Activated CD4-positive, alpha-beta T cell treated with anti-CD3 and anti-CD28 coated beads for 36 hours (primary cell): Measurements from ENCODE around the gene IFIT2. TPM values are rescaled to one million over a fixed set of nuclear protein-coding genes. Genes with fewer than 3 reads are reported as not detected.
A peak's percentile ranks its signal among the peaks of the same experiment; 100 is the strongest.
"Not testable (repeated sequence)": the region's sequence is repeated elsewhere in the genome, so short reads cannot be mapped to it uniquely, and the experiment has no call there.

Source experiments
- ATAC-seq: fragments of 200-7000 bp; cut with Tn5 transposase; one replicate; pipeline ENCODE4 v1.10.0; 2021; ENCODE audit warnings: mild to moderate bottlenecking, moderate library complexity
- CTCF ChIA-PET: fragments of 350-600 bp; sonication (Branson Sonifier 250); formaldehyde crosslinking; loops from one replicate; lab custom pipeline; 2021; ENCODE audit warnings: antibody characterized with exemption; lab: Charles Lee
- POLR2A ChIA-PET: fragments of 350-600 bp; sonication (Branson Sonifier 250); formaldehyde crosslinking; loops from one replicate; lab custom pipeline; 2021; ENCODE audit warnings: antibody characterized with exemption, inconsistent platforms; lab: Charles Lee
- DNase-seq: peaks from one replicate; pipeline ENCODE4 v3.0.0-alpha.2; 2020
- H3K27ac Mint-ChIP-seq: one replicate; pipeline ENCODE4 v1.8.0; 2021; ENCODE audit warnings: mixed read lengths
- H3K27me3 Mint-ChIP-seq: one replicate; pipeline ENCODE4 v1.8.0; 2021; ENCODE audit warnings: mixed read lengths
- H3K36me3 Mint-ChIP-seq: one replicate; pipeline ENCODE4 v1.8.0; 2021; ENCODE audit warnings: low read depth, mixed read lengths
- H3K4me1 Mint-ChIP-seq: one replicate; pipeline ENCODE4 v1.8.0; 2021; ENCODE audit warnings: mixed read lengths
- H3K4me3 Mint-ChIP-seq: one replicate; pipeline ENCODE4 v1.8.0; 2021; ENCODE audit warnings: mild to moderate bottlenecking, moderate library complexity, mixed read lengths
- H3K9me3 Mint-ChIP-seq: one replicate; pipeline ENCODE4 v1.8.0; 2021; ENCODE audit warnings: low read depth, mixed read lengths
- intact Hi-C, 2 experiments: fragments of 100-400 bp; cut with DNase I in 1 of 2; cut with micrococcal nuclease in 1 of 2; formaldehyde crosslinking; loops; one replicate each; pipeline versions ENCODE4 v1.14.2 to v1.15.1; 2022 to 2024; cut with DNase I, micrococcal nuclease
- total RNA-seq, 2 experiments: library from RNA; stranded (reverse); gene quantifications; one replicate each; pipeline ENCODE4 v1.2.3, GENCODE V29; 2021

IFIT2 gene
- total RNA-seq, 2 experiments from 2014 or later: 38.2 to 43.5 TPM

DNA sequence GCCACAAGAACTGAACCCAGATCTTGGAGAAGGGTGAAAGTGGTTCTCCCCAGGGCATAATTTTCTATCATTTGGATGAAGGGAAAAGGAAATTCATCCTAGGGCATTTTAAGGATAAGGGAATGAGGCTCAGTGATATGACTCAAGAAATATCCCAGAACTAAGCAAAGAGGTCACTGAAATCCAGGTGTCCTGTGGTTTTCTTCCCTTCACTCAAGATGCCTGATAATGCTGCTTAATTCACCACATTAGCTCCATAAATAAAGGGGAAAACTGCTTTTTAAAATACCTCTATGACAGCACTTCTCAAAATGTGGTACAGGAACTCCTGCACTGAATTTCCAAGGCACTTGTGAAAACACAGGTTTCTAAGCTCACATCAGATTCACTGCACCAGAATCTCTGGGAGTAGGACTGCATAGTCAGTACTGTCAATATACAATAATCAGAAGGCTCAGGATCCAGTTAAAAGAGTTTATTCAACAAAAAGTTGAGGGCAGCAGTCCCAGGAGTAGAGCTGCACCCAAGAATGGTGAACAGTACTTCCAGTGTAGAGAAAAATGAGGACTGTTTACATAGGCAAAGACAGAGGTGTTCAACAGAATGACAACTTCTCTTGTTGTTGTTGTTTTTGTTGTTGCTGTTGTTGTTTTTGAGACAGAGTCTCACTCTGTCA lies 28.8 kb downstream of the IFIT2 start:
- no peak for ATAC-seq
- Mint-ChIP-seq H3K9me3 (peaks cover 2% of the 10 kb centered on the region), H3K27me3 (peaks cover 8% of the 10 kb centered on the region), H3K36me3 (no peaks in the 10 kb centered on the region), H3K4me3 (peak overlapping the region; percentile 33), H3K27ac (no peak overlapping the region), H3K4me1 (peaks cover 74% of the 10 kb centered on the region)
- ChIA-PET CTCF (no interaction called here), POLR2A (no interaction called here)
- intact Hi-C loops: no loop called here
- no peak for DNase-seq

DNA sequence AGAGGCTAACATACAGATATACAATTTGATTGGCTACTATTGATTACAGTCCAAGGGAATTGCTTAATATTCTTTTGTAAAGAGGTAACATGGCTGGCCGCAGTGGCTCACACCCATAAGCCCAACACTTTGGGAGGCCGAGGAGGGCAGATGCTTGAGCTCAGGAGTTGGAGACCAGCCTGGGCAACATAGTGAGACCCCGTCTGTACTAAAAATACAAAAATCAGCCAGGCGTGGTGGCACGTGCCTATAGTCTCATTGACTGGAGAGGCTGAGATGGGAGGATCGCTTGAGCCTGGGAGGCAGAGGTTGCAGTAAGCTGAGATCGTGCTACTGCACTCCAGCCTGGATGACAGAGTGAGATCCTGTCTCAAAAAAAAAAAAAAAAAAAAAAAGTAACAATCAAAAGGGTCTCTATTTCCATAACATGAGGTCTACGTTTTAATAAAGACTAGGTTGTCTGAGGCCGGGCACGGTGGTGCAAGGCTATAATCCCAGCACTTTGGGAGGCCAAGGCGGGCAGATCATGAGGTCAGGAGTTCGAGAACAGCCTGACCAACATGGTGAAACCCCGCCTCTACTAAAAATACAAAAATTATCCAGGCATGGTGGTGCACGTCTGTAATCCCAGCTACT lies 29.8 kb downstream of the IFIT2 start:
- Mint-ChIP-seq H3K4me3 (peak overlapping the region; percentile 62), H3K4me1 (peaks cover 77% of the 10 kb centered on the region), H3K27ac (peak overlapping the region; percentile 47)
- POLR2A ChIA-PET: interaction anchor here (0.7 to 1.4 kb wide), 5 partner anchors 15 to 450 kb away, joined by 3 to 4 read pairs (median 3); partner anchors contain the start of gene KIF20B
- not testable (repeated sequence) for H3K36me3 Mint-ChIP-seq, H3K27me3 Mint-ChIP-seq, DNase-seq, H3K9me3 Mint-ChIP-seq, ATAC-seq
- intact Hi-C loops: loop anchor here (1.0 kb wide), 5 partner anchors 20 to 340 kb away; no protein-coding TSS in a partner anchor
- CTCF ChIA-PET: interaction anchor here (1.0 to 1.5 kb wide), 6 partner anchors 30 to 1264 kb away, joined by 3 to 6 read pairs (median 4); partner anchors contain the start of genes FAS, IFIT2 and LIPA

GRCh38 chr10:89332123-89332633 lies 30.3 kb downstream of the IFIT2 start:
- Mint-ChIP-seq H3K4me3 (peak overlapping the region; percentile 62), H3K27ac (peak overlapping the region; percentile 63), H3K4me1 (peaks cover 79% of the 10 kb centered on the region), H3K27me3 (peaks cover 8% of the 10 kb centered on the region), H3K36me3 (no peaks in the 10 kb centered on the region), H3K9me3 (no peaks in the 10 kb centered on the region)
- POLR2A ChIA-PET: interaction anchor here (0.7 to 1.4 kb wide), 5 partner anchors 14 to 451 kb away, joined by 3 to 4 read pairs (median 3); partner anchors contain the start of gene KIF20B
- peak; percentile 54 for ATAC-seq
- CTCF ChIA-PET: interaction anchor here (1.0 to 1.5 kb wide), 6 partner anchors 30 to 1265 kb away, joined by 3 to 6 read pairs (median 4); partner anchors contain the start of genes FAS, IFIT2 and LIPA
- DNase-seq: peak; percentile 41
- intact Hi-C loops: loop anchor here (1.0 kb wide), 5 partner anchors 19 to 341 kb away; no protein-coding TSS in a partner anchor

DNA sequence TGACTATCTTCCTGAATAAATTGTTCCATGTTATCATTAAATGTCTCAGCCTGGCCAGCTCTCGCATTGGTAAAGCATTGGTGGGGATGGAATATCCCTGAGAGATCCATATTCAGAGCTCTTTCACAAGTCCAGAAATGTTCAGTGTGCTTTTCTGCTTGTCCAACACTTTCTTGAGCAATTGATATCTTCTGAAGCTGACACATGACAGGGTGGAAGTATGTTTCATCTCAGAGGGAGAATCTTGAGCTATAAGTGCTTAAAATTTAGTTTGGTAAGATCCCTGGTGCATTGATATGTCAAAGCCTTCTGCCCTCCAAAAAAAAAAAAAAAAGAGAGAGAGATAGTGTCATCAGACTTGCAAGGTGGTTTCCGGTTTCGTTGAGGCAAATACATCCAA lies 33.4 kb downstream of the IFIT2 start:
- intact Hi-C loops: no loop called here
- DNase-seq (no peak), ATAC-seq (no peak)
- ChIA-PET POLR2A (no interaction called here), CTCF (no interaction called here)
- Mint-ChIP-seq H3K36me3 (peaks cover 17% of the 10 kb centered on the region), H3K27me3 (peaks cover 5% of the 10 kb centered on the region), H3K4me1 (peaks cover 61% of the 10 kb centered on the region), H3K27ac (no peak overlapping the region), H3K9me3 (no peaks in the 10 kb centered on the region), H3K4me3 (no peak overlapping the region)

DNA sequence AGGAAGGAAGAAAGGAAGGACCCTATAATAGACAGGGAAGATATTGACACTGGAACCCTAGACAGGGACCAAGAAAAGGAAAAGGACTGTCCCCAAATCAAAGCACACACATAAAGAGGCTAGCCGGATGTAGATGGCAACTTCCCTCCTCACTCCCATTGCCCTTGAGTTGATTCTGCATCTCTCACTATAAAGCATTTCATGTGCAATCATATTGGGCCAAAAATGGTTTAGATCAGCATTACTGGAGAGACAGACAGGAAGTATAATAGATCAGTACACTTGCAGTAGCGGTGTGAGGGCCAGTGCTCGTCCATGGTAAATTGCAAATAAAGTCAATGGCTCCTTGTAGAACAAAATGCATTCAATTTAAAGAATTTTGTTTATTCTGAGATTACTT lies 34.4 kb downstream of the IFIT2 start:
- Mint-ChIP-seq H3K4me3 (no peak overlapping the region), H3K27ac (no peak overlapping the region), H3K36me3 (peaks cover 21% of the 10 kb centered on the region), H3K27me3 (peaks cover 5% of the 10 kb centered on the region), H3K4me1 (peaks cover 52% of the 10 kb centered on the region), H3K9me3 (no peaks in the 10 kb centered on the region)
- no peak for DNase-seq
- intact Hi-C loops: no loop called here
- ATAC-seq: no peak
- CTCF ChIA-PET: no interaction called here
- POLR2A ChIA-PET: no interaction called here

- intact Hi-C loops: no loop called here
- CTCF ChIA-PET: no interaction called here
- Mint-ChIP-seq H3K27ac (no peak overlapping the region), H3K36me3 (peaks cover 21% of the 10 kb centered on the region), H3K4me1 (peaks cover 41% of the 10 kb centered on the region), H3K4me3 (no peak overlapping the region), H3K9me3 (no peaks in the 10 kb centered on the region), H3K27me3 (peaks cover 5% of the 10 kb centered on the region)
- POLR2A ChIA-PET: interaction anchor here (0.6 kb wide), 1 partner anchor 300 kb away, joined by 3 read pairs; no protein-coding TSS in a partner anchor
- DNase-seq (peak; percentile 67), ATAC-seq (peak; percentile 72)
Measured at GRCh38 chr10:89337484-89337883, 35.6 kb downstream of the IFIT2 start.

- CTCF ChIA-PET: no interaction called here
- DNase-seq: no peak
- H3K27ac Mint-ChIP-seq: no peak overlapping the region
- intact Hi-C loops: no loop called here
- H3K27me3 Mint-ChIP-seq: peaks cover 9% of the 10 kb centered on the region
- H3K4me1 Mint-ChIP-seq: peaks cover 28% of the 10 kb centered on the region
- ATAC-seq: no peak
- no peak overlapping the region for H3K4me3 Mint-ChIP-seq
- POLR2A ChIA-PET: no interaction called here
- H3K36me3 Mint-ChIP-seq: peaks cover 21% of the 10 kb centered on the region
- no peaks in the 10 kb centered on the region for H3K9me3 Mint-ChIP-seq
Measured at GRCh38 chr10:89338713-89339112, 36.9 kb downstream of the IFIT2 start.

- Mint-ChIP-seq H3K27me3 (peaks cover 8% of the 10 kb centered on the region), H3K36me3 (peaks cover 21% of the 10 kb centered on the region), H3K4me3 (no peak overlapping the region), H3K9me3 (no peaks in the 10 kb centered on the region), H3K4me1 (peaks cover 22% of the 10 kb centered on the region), H3K27ac (no peak overlapping the region)
- ChIA-PET POLR2A (no interaction called here), CTCF (interaction anchor here (0.8 kb wide), 1 partner anchor 29 kb away, joined by 3 read pairs; no protein-coding TSS in a partner anchor)
- DNase-seq (no peak), ATAC-seq (no peak)
- intact Hi-C loops: no loop called here
Measured at GRCh38 chr10:89339875-89340274, 38.0 kb downstream of the IFIT2 start.

GRCh38 chr10:89341649-89342048 lies 39.8 kb downstream of the IFIT2 start:
- Mint-ChIP-seq H3K27ac (no peak overlapping the region), H3K27me3 (peaks cover 15% of the 10 kb centered on the region)

DNA sequence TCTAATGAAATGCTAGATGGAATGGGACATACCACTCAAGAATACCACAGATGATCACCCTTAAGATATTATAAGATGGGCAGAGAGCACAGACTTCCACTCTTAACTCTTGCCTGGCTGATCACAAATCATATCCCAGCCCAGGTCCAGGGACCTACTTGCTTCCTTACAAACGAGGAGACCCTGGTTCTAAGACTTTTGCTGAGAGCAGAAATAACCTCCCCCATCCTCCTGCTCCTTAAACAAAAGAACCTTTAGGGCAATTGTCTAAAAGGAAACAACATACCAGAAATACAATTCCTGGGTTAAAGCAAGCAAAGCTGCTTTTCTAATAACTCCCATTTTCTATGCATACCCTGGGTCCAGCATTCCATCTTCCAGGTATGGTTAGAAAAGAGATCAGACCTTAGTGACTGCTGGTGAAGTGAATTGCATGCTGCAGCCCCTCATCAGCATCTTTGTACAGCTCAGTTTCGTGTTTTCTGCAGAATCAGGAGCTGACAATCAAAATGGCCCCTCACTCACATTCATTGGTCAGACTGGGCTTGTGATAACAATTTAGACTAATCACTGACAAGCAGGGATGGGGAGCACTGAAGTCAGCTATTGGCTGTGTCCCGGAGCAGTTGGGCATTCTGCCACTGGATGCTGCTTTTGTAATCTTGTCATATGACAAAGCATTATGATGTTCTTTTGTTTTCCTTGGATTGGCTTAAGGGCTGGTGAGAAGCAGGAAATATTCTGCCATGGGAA lies 40.5 kb downstream of the IFIT2 start:
- Mint-ChIP-seq H3K27me3 (peaks cover 12% of the 10 kb centered on the region), H3K4me1 (peaks cover 6% of the 10 kb centered on the region)

More at GRCh38 chr10:89341649-89342048, 39.8 kb downstream of the IFIT2 start:
- Mint-ChIP-seq H3K4me1 (peaks cover 11% of the 10 kb centered on the region), H3K9me3 (no peaks in the 10 kb centered on the region), H3K4me3 (no peak overlapping the region), H3K36me3 (peaks cover 21% of the 10 kb centered on the region)
- DNase-seq: no peak
- ChIA-PET CTCF (no interaction called here), POLR2A (no interaction called here)
- ATAC-seq: no peak
- intact Hi-C loops: no loop called here

More for the DNA sequence above, 40.5 kb downstream of the IFIT2 start:
- ChIA-PET POLR2A (no interaction called here), CTCF (no interaction called here)
- no peak for DNase-seq
- H3K9me3 Mint-ChIP-seq: no peaks in the 10 kb centered on the region
- peaks cover 21% of the 10 kb centered on the region for H3K36me3 Mint-ChIP-seq
- intact Hi-C loops: no loop called here
- ATAC-seq: no peak
- no peak overlapping the region for H3K4me3 Mint-ChIP-seq
- H3K27ac Mint-ChIP-seq: no peak overlapping the region
